Right kidney (tissue), 1 donor: Measurements from ENCODE around the gene MYO5A.
"Not testable (repeated sequence)": the region's sequence is repeated elsewhere in the genome, so short reads cannot be mapped to it uniquely, and the experiment has no call there.

Experiments
- DNase-seq: peaks from one replicate; pipeline ENCODE4 v3.0.0-alpha.2; 2016

Gene MYO5A

GRCh38 chr15:52462806-52463360 lies 65.8 kb downstream of the MYO5A start:
- DNase-seq, result no peak

GRCh38 chr15:52459701-52460100 lies 69.0 kb downstream of the MYO5A start:
- DNase-seq, result not testable (repeated sequence)

DNA sequence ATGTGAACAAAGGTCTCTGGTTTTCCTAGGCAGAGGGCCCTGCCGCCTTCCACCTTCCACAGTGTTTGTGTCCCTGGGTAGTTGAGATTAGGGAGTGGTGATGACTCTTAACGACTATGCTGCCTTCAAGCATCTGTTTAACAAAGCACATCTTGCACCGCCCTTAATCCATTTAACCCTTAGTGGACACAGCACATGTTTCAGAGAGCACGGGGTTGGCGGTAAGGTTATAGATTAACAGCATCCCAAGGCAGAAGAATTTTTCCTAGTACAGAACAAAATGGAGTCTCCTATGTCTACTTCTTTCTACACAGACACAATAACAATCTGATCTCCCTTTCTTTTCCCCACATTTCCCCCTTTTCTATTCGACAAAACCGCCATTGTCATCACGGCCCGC lies 69.4 kb downstream of the MYO5A start:
- not testable (repeated sequence) for DNase-seq

- DNase-seq, result no peak
Observed at GRCh38 chr15:52448011-52448890, 80.4 kb downstream of the MYO5A start.

DNA sequence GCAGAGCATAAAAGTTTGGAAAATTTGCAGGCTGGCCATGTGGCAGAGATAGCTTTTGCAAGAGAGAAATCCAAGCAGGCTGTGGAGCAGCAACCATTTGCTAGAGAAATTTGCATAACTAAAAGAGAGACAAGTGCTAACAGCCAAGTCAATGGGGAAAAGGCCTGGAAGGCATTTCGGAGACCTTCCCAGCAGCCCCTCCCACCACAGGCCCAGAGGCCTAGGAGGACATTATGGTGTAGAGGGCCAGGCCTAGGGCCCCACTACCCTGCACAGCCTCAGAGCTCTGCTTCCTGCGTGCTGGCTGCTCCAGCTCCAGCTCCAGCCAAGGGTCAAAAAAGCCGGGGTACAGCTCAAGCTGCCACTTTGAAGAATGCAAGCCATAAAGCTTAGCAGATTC lies 82.7 kb downstream of the MYO5A start:
- no peak for DNase-seq

GRCh38 chr15:52445553-52445952 lies 83.1 kb downstream of the MYO5A start:
- DNase-seq, result no peak

DNA sequence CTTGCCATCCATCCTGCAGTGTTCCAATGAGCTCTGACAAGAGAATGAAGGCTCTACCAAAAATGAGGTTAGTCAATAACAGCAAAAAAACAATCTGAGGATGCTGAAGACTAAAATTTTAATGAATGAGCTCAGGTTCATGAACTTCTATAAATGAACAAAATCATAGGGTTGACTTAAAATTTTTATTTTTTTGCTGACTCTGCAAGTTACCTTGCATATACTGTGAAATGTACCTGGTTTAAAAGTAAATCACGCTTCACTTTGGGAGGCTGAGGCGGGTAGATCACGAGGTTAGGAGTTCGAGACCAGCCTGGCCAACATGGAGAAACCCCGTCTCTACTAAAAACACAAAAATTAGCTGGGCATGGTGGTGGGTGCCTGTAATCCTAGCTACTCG lies 85.5 kb downstream of the MYO5A start:
- DNase-seq, result not testable (repeated sequence)

DNA sequence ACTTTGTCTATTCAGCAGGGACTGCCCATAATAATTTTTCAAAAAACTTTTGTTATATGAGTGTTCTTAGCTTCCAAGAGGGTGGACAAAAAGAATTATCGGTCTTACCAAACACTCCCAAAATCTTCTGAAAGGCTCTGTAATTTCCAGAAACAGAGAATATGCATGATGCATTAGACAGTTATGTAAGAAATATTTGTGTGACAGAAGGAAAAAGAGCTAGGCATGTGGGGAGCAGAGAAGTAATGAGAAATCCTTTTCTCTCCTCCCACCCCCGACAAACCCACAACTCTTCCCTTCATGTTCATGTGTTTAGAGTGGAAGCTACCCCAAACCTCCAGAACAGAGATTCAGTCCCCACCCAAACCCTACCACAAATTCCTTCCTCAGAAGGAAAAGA lies 86.8 kb downstream of the MYO5A start:
- DNase-seq, result no peak

- DNase-seq, result no peak
Observed at GRCh38 chr15:52440946-52441345, 87.7 kb downstream of the MYO5A start.

GRCh38 chr15:52440414-52440813 lies 88.3 kb downstream of the MYO5A start:
- no peak for DNase-seq

DNA sequence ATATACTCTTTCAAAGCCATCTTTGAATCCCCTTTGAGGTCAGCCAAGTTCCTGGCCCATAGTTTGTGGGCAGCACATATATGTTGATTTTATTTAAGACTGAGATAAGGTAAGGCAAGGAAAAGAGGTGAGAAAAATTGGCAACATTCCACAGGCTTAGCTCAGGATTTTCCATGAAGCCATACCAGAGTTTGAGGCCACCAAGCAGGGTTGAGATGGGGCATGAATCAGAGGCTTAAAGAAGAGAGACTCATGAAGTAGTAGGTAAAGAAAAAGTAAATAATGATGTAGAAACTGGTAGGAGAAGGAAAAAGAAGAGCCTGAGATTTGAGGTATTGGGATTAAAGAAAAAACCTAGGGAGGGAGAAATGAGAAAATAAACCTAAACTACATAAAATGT lies 89.2 kb downstream of the MYO5A start:
- no peak for DNase-seq

DNA sequence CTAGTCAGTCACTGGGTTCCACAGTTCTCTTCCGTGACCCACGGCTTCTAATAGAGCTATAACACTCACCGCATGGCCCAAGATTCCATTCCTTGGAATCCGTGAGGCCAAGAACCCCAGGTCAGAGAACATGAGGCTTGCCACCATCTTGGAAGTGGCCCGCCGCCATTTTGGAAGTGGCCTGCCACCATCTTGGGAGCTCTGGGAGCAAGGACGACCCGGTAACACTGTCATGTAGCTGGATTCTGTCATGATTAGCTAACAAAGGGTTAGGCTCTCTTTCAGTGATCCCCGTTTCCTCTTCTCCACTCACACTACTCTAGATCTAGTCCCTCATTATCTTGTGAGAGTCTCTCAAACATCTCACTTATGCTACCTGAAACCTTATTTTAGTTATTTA lies 89.6 kb downstream of the MYO5A start:
- DNase-seq, result not testable (repeated sequence)

GRCh38 chr15:52438047-52438446 lies 90.6 kb downstream of the MYO5A start:
- DNase-seq, result no peak

DNA sequence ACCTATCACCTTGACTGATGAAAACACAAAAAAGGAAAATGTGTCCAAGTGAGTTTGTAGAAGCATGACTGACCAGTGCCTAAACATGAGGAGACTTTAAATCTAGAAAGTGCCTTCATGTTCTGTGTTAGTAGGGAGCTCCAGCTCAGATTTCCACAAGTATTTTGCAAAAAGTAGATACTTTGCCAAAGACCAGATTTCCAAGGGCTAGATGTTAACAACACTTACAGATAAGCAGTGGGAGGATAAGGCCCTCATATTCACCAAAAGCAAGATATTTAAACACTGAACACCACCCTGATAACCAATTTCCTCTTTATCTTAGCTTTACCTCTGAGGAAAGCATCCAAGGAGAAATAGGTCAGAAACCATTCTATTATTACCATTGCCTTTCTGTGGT lies 91.0 kb downstream of the MYO5A start:
- no peak for DNase-seq

- DNase-seq, result no peak
Observed at GRCh38 chr15:52436981-52437380, 91.7 kb downstream of the MYO5A start.

DNA sequence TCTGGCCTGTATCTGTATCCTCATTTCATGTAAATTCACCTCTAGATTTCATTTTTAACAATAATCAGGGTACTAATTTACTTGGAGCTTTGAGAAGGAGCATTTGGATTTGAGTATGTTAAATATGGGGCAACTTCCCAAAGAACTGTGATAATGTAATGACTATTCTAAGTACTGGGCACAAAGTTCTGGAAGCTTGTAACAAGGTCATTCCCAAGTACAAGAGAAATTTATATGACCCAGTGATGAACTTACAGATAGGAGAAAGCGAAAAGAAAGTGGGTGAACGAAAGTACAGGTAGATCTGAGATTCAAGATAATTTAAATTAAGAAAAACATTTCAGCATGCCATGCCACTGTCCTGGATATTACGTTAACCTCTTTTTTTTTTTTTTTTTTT lies 93.8 kb downstream of the MYO5A start:
- no peak for DNase-seq

DNA sequence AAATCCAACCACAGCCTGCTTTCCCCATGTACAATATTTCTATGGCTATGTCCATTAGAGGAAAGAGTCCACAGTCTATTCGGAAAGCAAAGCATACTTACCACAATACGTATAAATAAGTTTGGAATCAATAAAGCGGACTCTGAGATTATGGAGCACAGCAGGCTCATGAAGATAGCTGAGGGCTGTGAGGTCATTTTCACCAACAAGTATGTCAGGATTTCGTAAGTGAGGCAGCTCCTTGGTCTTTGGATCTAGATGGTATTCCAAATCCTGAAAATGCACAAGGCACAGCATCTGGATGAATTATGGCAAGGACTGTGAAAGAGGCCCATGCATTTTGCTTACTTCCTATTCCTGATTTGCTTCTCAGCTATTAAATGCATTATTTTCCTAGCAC lies 100.4 kb downstream of the MYO5A start:
- no peak for DNase-seq

DNA sequence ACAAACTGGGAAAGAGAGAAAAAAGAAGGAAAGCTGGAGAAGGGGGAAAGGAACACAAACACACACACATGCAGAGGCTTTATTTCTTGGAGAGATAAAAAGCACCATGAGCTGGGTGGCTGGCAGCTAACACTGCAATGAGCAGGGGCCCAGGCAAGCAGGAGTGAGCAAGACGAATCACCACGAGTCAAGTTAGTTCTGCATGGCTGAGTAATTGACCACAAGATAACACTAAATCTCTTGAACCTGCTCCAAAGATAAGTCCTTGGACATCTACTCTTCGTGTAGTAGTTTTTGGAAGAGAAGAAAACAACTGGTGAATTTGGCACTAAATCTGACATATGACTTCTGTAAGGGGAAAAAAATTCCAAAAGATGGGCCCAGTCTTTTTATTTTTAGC lies 100.9 kb downstream of the MYO5A start:
- no peak for DNase-seq

DNA sequence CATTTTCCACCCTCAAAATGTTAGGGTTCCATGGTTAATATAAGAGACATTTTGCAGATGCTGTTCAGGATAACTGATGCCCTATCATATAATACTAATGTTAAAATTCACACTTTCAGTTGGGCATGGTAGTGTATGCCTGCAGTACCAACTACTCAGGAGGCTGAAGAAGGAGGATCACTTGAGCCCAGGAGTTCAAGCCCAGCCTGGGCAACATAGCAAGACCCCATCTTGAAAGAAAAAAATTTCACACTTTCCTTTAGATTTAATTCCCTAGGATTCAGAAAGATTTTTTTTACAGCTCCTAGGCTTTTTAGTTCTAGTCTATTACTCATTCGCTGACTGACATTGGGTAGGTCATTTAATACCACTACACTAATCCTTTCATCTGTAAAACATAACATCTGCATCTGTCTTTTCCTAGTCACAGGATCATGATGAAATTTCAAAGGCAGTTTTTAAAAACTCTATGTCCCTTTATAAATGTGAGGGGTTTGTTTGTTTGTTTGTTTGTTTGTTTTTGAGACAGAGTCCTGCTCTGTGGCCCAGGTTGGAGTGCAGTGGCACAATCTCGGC lies 103.7 kb downstream of the MYO5A start:
- DNase-seq, result no peak

GRCh38 chr15:52423852-52424251 lies 104.8 kb downstream of the MYO5A start:
- DNase-seq, result no peak

- no peak for DNase-seq
Observed at GRCh38 chr15:52422001-52422400, 106.7 kb downstream of the MYO5A start.

- DNase-seq, result no peak
Observed at GRCh38 chr15:52421029-52421428, 107.7 kb downstream of the MYO5A start.

- no peak for DNase-seq
Observed at GRCh38 chr15:52419494-52419893, 109.2 kb downstream of the MYO5A start.

DNA sequence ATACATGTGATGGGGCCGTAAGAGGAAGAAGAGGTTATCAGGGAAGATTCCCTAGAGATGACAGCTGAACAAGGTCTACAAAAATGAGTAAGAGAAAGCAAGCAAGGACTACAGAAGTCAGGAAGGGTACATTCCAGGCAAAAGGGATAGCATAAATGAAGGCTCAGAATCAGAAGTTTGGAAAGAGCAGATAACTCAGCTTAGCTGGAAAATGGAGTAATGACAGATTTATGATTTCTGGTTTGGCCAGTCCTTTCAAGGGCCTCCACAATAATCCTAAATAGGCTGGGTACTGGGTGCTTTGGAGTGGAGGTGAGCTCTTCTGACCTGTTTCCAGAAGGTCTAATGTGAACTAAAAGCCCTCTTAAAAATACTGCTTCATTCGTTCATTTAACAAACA lies 110.7 kb downstream of the MYO5A start:
- no peak for DNase-seq
